A673 (cell line): ENCODE measurements around the gene MOXD1. TPM values are rescaled to one million over a fixed set of nuclear protein-coding genes. Genes with fewer than 3 reads are reported as not detected.

Experiments
- BruUV-seq: library from RNA; stranded (reverse); fragments of 400-500 nt; replicated peaks from 2 replicates; lab custom pipeline; 2021; lab: Mats Ljungman, UMichigan
- CTCF ChIA-PET: fragments of 300-600 bp; sonication (Branson Sonifier 250); formaldehyde crosslinking; loops from one replicate; lab custom pipeline; 2022; ENCODE audit warnings: antibody characterized with exemption; lab: Charles Lee
- POLR2A ChIA-PET: fragments of 300-600 bp; sonication (Branson Sonifier 250); formaldehyde crosslinking; loops from one replicate; lab custom pipeline; 2022; ENCODE audit warnings: antibody characterized with exemption; ENCODE audit not compliant: low non-redundant PET; lab: Charles Lee
- DNase-seq: peaks from one replicate; pipeline ENCODE4 v3.0.0-alpha.2; 2015; ENCODE audit warnings: low spot score
- H3K27ac ChIP-seq: fragments of 200-600 bp; sonication (generic); 2 replicates; pipeline ENCODE4 v1.5.1; 2016; ENCODE audit warnings: mixed run types, low read depth, mild to moderate bottlenecking, mixed read lengths, antibody characterized with exemption, low read length; ENCODE audit not compliant: poor library complexity, severe bottlenecking
- H3K27me3 ChIP-seq: fragments of 200-600 bp; sonication (generic); replicated peaks from 2 replicates; pipeline ENCODE4 v1.6.1; 2017; ENCODE audit warnings: mixed run types, low read depth, mild to moderate bottlenecking, mixed read lengths, antibody characterized with exemption, low read length; ENCODE audit not compliant: insufficient read depth, poor library complexity
- H3K36me3 ChIP-seq: fragments of 200-600 bp; sonication (generic); 2 replicates; pipeline ENCODE4 v1.6.1; 2016; ENCODE audit warnings: mixed run types, mild to moderate bottlenecking, mixed read lengths, antibody characterized with exemption, low read length; ENCODE audit not compliant: insufficient read depth, poor library complexity, severe bottlenecking
- H3K4me1 ChIP-seq: fragments of 200-600 bp; sonication (generic); 2 replicates; pipeline ENCODE4 v1.6.1; 2017; ENCODE audit warnings: mixed run types, mild to moderate bottlenecking, mixed read lengths, antibody characterized with exemption, low read length; ENCODE audit not compliant: insufficient read depth, poor library complexity, severe bottlenecking
- H3K4me3 ChIP-seq: fragments of 200-600 bp; sonication (generic); 2 replicates; pipeline ENCODE4 v1.5.1; 2016; ENCODE audit warnings: low read depth, mixed run types, mild to moderate bottlenecking, mixed read lengths, low read length; ENCODE audit not compliant: poor library complexity, severe bottlenecking
- H3K9me3 ChIP-seq: fragments of 200-600 bp; sonication (generic); 2 replicates; pipeline ENCODE4 v1.6.1; 2016; ENCODE audit warnings: mixed run types, low read depth, mild to moderate bottlenecking, mixed read lengths, antibody characterized with exemption, low read length; ENCODE audit not compliant: poor library complexity, severe bottlenecking
- CTCF ChIP-seq: fragments of 300-800, 200-600 bp; sonication (generic); conservative IDR thresholded peaks from 2 replicates; pipeline ENCODE4 v1.5.1; 2017; ENCODE audit warnings: low read depth, mild to moderate bottlenecking, antibody characterized with exemption, low read length, moderate library complexity, mixed read lengths
- EZH2 ChIP-seq: fragments of 200-600 bp; sonication (generic); IDR thresholded peaks from 2 replicates; pipeline ENCODE4 v1.6.1; 2017; ENCODE audit warnings: borderline replicate concordance, low read depth, mild to moderate bottlenecking, mixed read lengths, antibody characterized with exemption, low read length; ENCODE audit not compliant: poor library complexity, severe bottlenecking
- intact Hi-C: fragments of 100-400 bp; cut with micrococcal nuclease; formaldehyde crosslinking; loops from one replicate; pipeline ENCODE4 v1.10.0; 2022; ENCODE audit not compliant: unreplicated experiment
- total RNA-seq: library from RNA; stranded (reverse); gene quantifications from 2 replicates; pipeline ENCODE4 v1.2.3, GENCODE V29; 2021

Gene MOXD1
- total RNA-seq, 1 experiment from 2014 or later, result not detected

DNA sequence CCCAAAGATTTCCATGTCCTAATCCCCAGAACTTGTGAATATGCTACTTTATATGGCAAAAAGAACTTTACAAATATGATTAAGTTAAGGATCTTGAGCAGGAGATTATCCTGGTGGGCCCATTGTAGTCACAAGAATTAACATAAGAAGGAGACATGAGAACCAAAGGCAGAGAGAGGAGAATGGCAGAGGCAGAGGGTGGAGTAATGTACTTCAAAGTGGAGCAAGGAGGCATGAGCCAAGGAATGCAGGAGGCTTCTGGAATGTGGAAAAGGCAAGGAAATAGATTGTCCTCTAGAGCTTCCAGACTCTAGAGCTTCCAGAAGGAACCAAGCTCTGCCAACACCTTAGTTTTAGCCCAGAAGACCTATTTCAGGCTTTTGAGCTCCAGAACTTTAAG, 147.4 kb downstream of the MOXD1 start:
- Histone ChIP-seq H3K9me3 (no peaks in the 10 kb centered on the region), H3K36me3 (no peaks in the 10 kb centered on the region), H3K4me3 (no peak overlapping the region), H3K27ac (no peak overlapping the region), H3K27me3 (peaks cover 14% of the 10 kb centered on the region), H3K4me1 (no peaks in the 10 kb centered on the region)
- POLR2A ChIA-PET, result no interaction called here
- DNase-seq, result no peak
- CTCF ChIA-PET, result no interaction called here
- TF ChIP-seq EZH2 (no peak), CTCF (no peak)
- intact Hi-C loops, result no loop called here
- BruUV-seq, result no TSS peak

DNA sequence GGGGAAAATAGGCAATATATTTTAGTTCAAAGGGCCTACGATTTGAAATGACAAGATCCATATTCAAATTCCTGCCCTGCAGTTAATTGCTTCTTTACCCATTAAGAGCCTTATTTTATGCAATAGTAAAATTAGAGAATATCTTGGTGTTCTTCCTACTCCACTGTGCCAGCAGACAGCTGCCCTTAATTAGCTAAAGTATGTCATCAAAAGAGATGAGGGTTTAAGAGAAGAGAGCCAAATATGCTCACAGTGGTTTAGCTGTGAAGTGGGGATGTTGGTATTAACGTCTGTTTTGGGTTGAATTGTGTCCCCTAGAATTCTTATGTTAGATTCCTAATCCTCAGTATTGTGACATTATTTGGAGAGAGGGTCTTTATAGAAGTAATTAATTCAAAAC, 148.1 kb downstream of the MOXD1 start:
- Histone ChIP-seq H3K4me3 (no peak overlapping the region), H3K9me3 (no peaks in the 10 kb centered on the region), H3K27ac (no peak overlapping the region), H3K4me1 (no peaks in the 10 kb centered on the region), H3K27me3 (peaks cover 12% of the 10 kb centered on the region), H3K36me3 (no peaks in the 10 kb centered on the region)
- intact Hi-C loops, result no loop called here
- TF ChIP-seq CTCF (no peak), EZH2 (no peak)
- CTCF ChIA-PET, result no interaction called here
- POLR2A ChIA-PET, result no interaction called here
- BruUV-seq, result no TSS peak
- no peak for DNase-seq

DNA sequence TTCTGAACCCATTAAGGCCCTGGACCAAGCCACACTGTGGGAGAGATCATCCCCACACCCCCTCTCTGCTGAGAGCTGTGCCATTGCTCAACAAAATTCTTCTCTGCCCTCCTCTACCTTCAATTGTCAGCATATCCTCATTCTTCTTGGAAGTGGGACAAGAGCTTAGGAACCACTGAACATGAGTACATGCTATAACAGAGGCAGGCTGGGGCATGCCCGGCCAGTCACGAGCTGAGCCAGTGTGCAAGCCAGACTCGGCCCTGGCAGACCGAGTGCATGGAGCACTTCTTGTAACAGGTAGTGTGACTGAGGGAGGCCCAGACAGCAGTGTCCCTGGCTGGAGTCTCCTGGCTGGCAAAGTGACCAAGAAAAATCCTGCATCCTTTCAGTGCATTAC, 149.2 kb downstream of the MOXD1 start:
- no peaks in the 10 kb centered on the region for H3K9me3 ChIP-seq
- no peak for DNase-seq
- TF ChIP-seq CTCF, result no peak
- no peak for TF ChIP-seq EZH2
- no peaks in the 10 kb centered on the region for H3K36me3 ChIP-seq
- no peak overlapping the region for H3K27ac ChIP-seq
- BruUV-seq, result no TSS peak
- ChIA-PET POLR2A (no interaction called here), CTCF (no interaction called here)
- peaks cover 12% of the 10 kb centered on the region for H3K27me3 ChIP-seq
- no peaks in the 10 kb centered on the region for H3K4me1 ChIP-seq
- no peak overlapping the region for H3K4me3 ChIP-seq
- intact Hi-C loops, result no loop called here
